Activated naive CD8-positive, alpha-beta T cell treated with anti-CD3 and anti-CD28 coated beads, Interleukin-2, amount 50 U/mL, for 24 hours (primary cell): ENCODE data around the gene SPINK5.
"Not testable (repeated sequence)": the region's sequence is repeated elsewhere in the genome, so short reads cannot be mapped to it uniquely, and the experiment has no call there.

Source experiments
- ATAC-seq: fragments of 150-1000 bp; cut with Tn5 transposase; one replicate; pipeline ENCODE4 v1.10.0; 2021
- DNase-seq: peaks from one replicate; pipeline ENCODE4 v3.0.0; 2021
- H3K27ac Mint-ChIP-seq: one replicate; pipeline ENCODE4 v1.8.0; 2021; ENCODE audit warnings: mild to moderate bottlenecking, mixed read lengths
- H3K27me3 Mint-ChIP-seq: one replicate; pipeline ENCODE4 v1.8.0; 2021; ENCODE audit warnings: mixed read lengths
- H3K36me3 Mint-ChIP-seq: one replicate; pipeline ENCODE4 v1.8.0; 2021; ENCODE audit warnings: low read depth, mixed read lengths
- H3K4me1 Mint-ChIP-seq: one replicate; pipeline ENCODE4 v1.8.0; 2021; ENCODE audit warnings: mixed read lengths
- H3K4me3 Mint-ChIP-seq: one replicate; pipeline ENCODE4 v1.8.0; 2021; ENCODE audit warnings: mild to moderate bottlenecking, moderate library complexity, mixed read lengths
- H3K9me3 Mint-ChIP-seq: one replicate; pipeline ENCODE4 v1.8.0; 2021; ENCODE audit warnings: mixed read lengths

Gene SPINK5, protein sequence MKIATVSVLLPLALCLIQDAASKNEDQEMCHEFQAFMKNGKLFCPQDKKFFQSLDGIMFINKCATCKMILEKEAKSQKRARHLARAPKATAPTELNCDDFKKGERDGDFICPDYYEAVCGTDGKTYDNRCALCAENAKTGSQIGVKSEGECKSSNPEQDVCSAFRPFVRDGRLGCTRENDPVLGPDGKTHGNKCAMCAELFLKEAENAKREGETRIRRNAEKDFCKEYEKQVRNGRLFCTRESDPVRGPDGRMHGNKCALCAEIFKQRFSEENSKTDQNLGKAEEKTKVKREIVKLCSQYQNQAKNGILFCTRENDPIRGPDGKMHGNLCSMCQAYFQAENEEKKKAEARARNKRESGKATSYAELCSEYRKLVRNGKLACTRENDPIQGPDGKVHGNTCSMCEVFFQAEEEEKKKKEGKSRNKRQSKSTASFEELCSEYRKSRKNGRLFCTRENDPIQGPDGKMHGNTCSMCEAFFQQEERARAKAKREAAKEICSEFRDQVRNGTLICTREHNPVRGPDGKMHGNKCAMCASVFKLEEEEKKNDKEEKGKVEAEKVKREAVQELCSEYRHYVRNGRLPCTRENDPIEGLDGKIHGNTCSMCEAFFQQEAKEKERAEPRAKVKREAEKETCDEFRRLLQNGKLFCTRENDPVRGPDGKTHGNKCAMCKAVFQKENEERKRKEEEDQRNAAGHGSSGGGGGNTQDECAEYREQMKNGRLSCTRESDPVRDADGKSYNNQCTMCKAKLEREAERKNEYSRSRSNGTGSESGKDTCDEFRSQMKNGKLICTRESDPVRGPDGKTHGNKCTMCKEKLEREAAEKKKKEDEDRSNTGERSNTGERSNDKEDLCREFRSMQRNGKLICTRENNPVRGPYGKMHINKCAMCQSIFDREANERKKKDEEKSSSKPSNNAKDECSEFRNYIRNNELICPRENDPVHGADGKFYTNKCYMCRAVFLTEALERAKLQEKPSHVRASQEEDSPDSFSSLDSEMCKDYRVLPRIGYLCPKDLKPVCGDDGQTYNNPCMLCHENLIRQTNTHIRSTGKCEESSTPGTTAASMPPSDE

DNA sequence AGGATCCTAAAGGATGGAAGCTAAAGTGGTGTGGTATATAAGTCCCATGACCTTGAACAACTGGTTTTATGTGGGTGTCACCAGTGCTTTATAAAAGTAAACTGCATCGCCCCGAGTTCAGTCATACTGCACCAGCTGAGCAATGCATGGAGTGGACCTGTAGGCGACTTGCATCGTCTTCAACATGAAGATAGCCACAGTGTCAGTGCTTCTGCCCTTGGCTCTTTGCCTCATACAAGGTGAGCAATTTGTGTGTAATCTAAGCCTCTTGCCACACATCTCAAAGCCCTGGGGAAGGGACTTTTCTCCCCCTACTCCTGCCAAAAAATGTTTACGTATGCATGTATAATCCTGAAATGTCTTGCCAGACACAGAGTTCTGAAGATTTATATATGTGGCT lies at the start of gene SPINK5:
TSS of gene SPINK5 (plus strand) at position 120 of the 400 bp plus-strand sequence. CDS start at position 185, 65 bp downstream.
- Mint-ChIP-seq H3K4me3 (no peak within 1 kb of the TSS), H3K36me3 (no peaks in the 10 kb centered on the region), H3K27ac (no peak within 1 kb of the TSS), H3K9me3 (no peaks in the 10 kb centered on the region), H3K4me1 (no peaks in the 10 kb centered on the region), H3K27me3 (no peaks in the 10 kb centered on the region)
- no peak for ATAC-seq
- no peak for DNase-seq

DNA sequence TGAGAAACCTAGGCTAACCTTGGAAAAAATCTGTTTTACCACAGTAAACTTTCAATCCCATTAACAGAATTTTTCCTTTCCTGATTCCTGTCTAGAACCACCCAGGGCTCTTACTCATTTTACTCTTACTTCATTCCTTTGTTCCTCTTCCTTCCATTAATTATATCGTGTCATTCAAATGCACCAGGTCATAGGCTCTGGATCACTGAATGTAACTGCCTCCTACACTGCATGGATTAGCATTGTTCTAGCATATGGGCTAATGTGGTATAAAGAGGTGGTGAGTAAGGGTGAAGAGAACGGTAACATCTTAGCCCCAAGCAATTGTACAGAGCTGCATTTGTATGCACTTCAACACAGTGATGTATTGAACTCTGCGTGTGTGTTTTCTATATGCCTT lies 49.5 kb upstream of the SPINK5 start:
- Mint-ChIP-seq H3K27ac (no peak overlapping the region), H3K36me3 (no peaks in the 10 kb centered on the region), H3K9me3 (no peaks in the 10 kb centered on the region), H3K4me3 (no peak overlapping the region), H3K4me1 (no peaks in the 10 kb centered on the region), H3K27me3 (no peaks in the 10 kb centered on the region)
- DNase-seq (no peak), ATAC-seq (no peak)

DNA sequence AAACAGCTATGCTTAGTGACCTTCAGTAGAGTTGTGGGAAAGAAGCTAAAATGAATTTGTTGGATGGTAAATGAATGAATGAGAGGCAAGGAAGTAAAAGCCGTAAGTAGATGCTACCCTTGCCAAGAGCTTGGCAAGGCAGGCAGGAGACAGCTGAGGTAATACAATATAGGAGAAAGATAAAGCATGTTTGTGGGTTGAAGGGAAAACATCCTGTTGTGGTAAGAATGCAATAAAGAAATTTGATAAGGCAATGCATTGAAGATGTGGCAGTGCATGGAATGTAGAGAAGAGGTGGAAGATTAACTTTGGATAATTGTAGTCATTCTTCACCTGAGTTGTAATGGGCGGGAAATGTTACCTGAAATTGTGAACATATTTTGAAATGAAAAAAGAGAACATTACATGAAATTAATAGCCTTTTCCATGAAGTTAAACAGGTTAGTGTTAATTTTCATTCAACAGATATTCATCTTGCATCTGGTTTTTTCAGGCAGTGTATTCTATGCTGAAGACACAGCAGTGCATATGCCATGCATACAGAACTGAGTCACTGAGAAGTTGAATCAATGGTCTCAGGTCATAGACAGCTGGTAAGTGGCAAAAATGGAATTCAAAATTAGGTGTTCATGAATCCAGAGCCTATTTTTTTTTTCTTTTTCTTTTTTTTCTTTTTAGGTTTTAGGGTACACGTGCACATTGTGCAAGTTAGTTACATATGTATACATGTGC lies 43.4 kb upstream of the SPINK5 start:
- Mint-ChIP-seq H3K9me3 (peaks cover 11% of the 10 kb centered on the region), H3K36me3 (no peaks in the 10 kb centered on the region), H3K27ac (no peak overlapping the region), H3K4me1 (no peaks in the 10 kb centered on the region), H3K4me3 (no peak overlapping the region), H3K27me3 (no peaks in the 10 kb centered on the region)
- ATAC-seq (no peak), DNase-seq (no peak)

DNA sequence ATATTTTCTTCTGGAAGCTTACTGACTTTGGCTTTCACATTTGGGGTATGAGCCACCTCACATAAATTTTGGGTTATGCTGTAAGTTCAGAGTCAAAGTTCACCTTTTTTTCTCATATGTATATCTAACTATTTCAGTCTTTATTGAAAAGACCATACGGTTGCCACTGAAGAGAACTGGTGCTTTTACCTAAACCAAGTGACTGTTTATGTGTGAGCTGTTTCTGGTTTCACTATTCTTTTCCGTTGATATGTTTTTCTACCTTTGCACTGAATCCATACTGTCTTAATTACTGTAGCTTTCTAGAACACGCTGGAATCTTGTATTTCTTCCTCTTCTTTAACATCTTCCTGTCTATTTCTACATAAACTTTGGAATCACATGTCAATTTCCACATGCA lies 36.3 kb upstream of the SPINK5 start:
- H3K4me1 Mint-ChIP-seq, result no peaks in the 10 kb centered on the region
- DNase-seq, result no peak
- H3K4me3 Mint-ChIP-seq, result no peak overlapping the region
- no peak for ATAC-seq
- H3K36me3 Mint-ChIP-seq, result no peaks in the 10 kb centered on the region
- peaks cover 9% of the 10 kb centered on the region for H3K9me3 Mint-ChIP-seq
- no peaks in the 10 kb centered on the region for H3K27me3 Mint-ChIP-seq
- H3K27ac Mint-ChIP-seq, result no peak overlapping the region

DNA sequence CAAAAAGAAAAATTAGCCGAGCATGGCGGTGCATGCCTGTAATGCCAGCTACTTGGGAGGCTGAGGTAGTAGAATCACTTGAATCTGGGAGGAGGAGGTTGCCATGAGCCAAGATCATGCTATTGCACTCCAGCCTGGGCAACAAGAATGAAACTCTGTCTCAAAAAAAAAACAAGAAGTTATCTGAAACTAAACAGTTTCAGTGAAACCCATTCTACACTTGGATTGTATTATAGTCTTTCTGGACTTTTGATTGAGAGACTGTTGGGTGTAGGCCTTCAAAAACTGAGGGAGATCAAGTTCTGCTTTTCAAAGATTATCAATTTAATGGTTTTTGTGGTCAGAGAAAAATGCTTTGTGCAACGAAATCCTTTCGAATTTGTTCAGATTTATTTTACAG lies 34.6 kb upstream of the SPINK5 start:
- Mint-ChIP-seq H3K27me3 (no peaks in the 10 kb centered on the region), H3K36me3 (no peaks in the 10 kb centered on the region)
- no peak for ATAC-seq

DNA sequence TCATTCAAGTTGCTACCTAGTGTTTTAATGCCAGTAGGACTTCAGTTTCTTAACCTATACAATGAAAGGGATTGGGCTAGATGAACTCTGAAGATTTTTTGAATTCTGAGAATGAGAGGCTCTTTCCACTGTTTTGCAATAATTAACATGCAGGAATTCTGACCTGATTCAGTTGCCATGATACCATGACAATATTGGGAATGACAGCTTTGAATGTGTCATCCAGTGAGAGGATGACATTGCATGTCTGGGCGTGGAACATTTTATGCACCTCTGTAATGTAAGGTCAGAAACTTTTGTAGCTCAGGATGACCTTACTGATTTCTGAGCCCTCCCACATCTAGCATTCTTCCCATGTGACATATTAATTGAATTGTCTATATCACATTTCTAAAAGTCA lies 30.6 kb upstream of the SPINK5 start:
- Mint-ChIP-seq H3K9me3 (peaks cover 9% of the 10 kb centered on the region), H3K4me1 (no peaks in the 10 kb centered on the region), H3K36me3 (no peaks in the 10 kb centered on the region), H3K27ac (no peak overlapping the region), H3K4me3 (no peak overlapping the region), H3K27me3 (no peaks in the 10 kb centered on the region)
- no peak for DNase-seq
- no peak for ATAC-seq

More for the DNA sequence above, 34.6 kb upstream of the SPINK5 start:
- Mint-ChIP-seq H3K4me3 (no peak overlapping the region), H3K4me1 (no peaks in the 10 kb centered on the region), H3K9me3 (peaks cover 9% of the 10 kb centered on the region), H3K27ac (no peak overlapping the region)
- no peak for DNase-seq

DNA sequence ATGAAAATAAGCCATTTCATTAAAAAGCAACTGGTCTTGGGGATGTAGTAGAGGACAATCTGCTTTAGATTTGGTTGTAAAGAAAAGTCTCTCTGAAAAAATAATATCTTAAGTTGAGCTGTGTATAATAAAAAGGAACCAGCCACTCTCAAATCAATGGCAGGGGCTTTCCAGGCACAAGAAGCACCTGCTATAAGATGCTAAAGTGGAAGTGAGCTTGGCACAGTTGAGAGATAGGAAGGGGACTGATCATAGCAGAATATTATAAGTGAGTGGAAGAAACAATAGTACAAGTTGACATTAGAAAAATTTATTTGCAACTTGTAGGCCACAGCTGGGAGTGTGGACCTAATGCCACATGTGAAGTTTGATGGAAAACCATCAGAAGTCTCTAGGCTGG lies 28.1 kb upstream of the SPINK5 start:
- H3K4me3 Mint-ChIP-seq, result no peak overlapping the region
- no peaks in the 10 kb centered on the region for H3K9me3 Mint-ChIP-seq
- DNase-seq (no peak), ATAC-seq (no peak)
- H3K27ac Mint-ChIP-seq, result no peak overlapping the region
- no peaks in the 10 kb centered on the region for H3K27me3 Mint-ChIP-seq
- no peaks in the 10 kb centered on the region for H3K4me1 Mint-ChIP-seq
- no peaks in the 10 kb centered on the region for H3K36me3 Mint-ChIP-seq

DNA sequence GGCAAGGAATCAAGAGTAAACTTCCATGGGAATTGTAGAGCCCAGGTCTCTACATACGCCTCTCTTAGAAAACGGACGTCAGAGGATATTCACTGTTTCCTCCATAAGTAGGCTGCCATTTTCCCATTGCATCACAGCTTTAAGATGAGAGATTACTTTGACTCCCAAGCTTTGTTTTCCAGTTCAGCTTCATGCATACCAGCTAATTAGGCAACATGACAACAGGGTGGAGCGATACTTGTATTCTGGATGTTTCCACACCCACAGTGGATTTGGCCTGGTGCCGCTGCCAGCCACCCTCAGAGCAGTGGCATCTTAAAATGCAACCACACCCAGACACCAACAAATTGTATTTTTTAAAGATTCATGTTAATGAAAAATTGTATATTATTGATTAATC lies 20.9 kb upstream of the SPINK5 start:
- Mint-ChIP-seq H3K4me3 (no peak overlapping the region), H3K4me1 (no peaks in the 10 kb centered on the region), H3K27ac (no peak overlapping the region), H3K9me3 (no peaks in the 10 kb centered on the region), H3K36me3 (no peaks in the 10 kb centered on the region), H3K27me3 (no peaks in the 10 kb centered on the region)
- DNase-seq (no peak), ATAC-seq (no peak)

DNA sequence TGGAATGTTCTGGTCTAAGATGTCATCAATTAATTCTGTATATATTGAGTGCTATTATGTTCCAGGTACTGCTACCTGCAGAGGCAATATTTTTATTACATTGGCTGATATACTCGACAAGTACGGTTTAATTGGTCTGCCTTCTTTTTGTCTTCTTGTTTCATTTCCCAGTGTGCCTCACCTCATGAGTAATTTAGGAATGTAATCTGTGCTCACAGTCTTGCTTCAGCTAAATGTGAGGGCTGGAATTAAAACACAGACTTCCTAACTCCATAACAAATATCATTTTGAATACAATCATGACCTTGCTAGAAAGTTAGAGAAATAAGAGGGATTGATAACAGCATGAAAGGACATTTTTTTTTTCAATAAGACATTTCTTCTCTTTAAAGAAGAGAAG lies 20.1 kb upstream of the SPINK5 start:
- H3K36me3 Mint-ChIP-seq, result no peaks in the 10 kb centered on the region
- ATAC-seq (no peak), DNase-seq (no peak)
- no peak overlapping the region for H3K4me3 Mint-ChIP-seq
- no peak overlapping the region for H3K27ac Mint-ChIP-seq
- H3K4me1 Mint-ChIP-seq, result no peaks in the 10 kb centered on the region
- H3K27me3 Mint-ChIP-seq, result no peaks in the 10 kb centered on the region
- H3K9me3 Mint-ChIP-seq, result no peaks in the 10 kb centered on the region

DNA sequence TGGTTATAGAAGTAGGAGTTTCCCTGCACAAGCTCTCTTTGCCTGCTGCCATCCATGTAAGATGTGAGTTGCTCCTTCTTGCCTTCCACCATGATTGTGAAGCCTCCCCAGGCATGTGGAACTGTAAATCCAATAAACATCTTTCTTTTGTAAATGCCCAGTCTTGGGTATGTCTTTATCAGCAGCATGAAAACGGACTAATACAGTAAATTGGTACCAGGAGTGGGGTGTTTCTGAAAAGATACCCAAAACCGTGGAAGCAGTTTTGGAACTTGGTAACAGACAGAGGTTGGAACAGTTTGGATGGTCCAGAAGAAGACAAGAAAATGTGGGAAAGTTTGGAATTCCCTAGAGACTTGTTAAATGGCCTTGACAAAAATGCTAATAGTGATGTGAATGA lies 8.6 kb upstream of the SPINK5 start:
- ATAC-seq, H3K27me3 Mint-ChIP-seq, DNase-seq, H3K4me3 Mint-ChIP-seq, H3K27ac Mint-ChIP-seq, H3K36me3 Mint-ChIP-seq, H3K4me1 Mint-ChIP-seq: not testable (repeated sequence)
- H3K9me3 Mint-ChIP-seq, result peaks cover 30% of the 10 kb centered on the region

DNA sequence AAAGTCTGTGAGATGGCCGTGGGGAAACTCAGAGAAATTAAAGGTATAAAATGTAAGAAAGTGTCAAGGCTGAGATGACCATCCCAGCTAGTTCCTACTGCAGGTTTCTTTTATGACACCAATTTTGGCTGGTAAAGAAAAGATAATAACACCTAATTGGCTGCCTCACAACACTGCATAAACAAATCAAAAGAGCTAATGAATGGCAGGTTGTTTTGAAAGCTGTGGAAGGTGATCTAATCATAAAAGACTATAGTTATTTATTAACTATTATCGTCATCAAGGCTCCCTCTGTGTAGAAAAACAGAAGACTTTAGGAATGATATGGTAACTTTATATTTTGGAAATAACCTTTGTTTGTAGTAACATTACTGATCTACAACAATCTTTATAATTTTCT lies 3.5 kb upstream of the SPINK5 start:
- H3K9me3 Mint-ChIP-seq, result peaks cover 12% of the 10 kb centered on the region
- no peaks in the 10 kb centered on the region for H3K4me1 Mint-ChIP-seq
- no peak overlapping the region for H3K27ac Mint-ChIP-seq
- DNase-seq (no peak), ATAC-seq (no peak)
- H3K27me3 Mint-ChIP-seq, result no peaks in the 10 kb centered on the region
- H3K4me3 Mint-ChIP-seq, result no peak overlapping the region
- peaks cover 2% of the 10 kb centered on the region for H3K36me3 Mint-ChIP-seq

DNA sequence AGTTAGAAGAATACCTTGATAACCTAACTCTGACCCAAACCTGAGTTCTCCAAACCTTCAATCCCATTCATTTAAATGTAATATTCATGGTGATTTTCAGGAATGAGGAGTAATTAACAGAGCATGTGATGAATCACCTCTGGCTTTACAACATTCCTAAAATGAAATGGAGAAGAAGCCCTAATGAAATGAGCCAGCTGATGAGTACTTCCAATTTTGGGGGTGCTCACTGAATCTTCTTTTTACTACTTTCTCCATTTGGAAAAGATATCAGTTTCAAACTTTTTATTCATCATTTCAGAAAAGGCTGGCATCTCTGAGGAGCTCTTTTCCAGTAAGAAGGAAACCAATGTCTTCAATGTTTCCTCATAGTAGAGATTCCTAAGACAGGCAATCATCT lies 2.9 kb upstream of the SPINK5 start:
- Mint-ChIP-seq H3K27me3 (no peaks in the 10 kb centered on the region), H3K27ac (no peak overlapping the region), H3K4me1 (no peaks in the 10 kb centered on the region), H3K36me3 (no peaks in the 10 kb centered on the region), H3K9me3 (peaks cover 9% of the 10 kb centered on the region), H3K4me3 (no peak overlapping the region)
- no peak for DNase-seq
- ATAC-seq, result no peak

DNA sequence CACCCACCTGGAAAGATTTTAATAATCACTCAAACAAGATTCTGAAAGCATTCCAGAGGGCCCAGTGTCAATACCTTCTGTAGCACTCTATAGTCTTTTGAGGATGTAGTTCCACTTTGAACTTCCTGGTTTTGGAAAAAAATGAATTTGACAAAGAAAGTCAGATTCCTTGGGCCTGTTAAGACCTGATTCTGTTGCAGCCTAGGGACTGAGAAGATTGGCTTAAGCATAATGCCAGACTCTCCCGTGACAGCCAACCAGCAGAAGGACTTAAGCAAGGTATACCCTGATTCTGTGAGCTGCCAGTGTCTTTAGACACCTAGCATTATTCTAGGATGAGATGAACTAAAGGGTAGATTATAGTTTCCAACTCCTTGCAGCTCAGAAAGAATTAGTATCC lies 6.8 kb downstream of the SPINK5 start:
- ATAC-seq (no peak), DNase-seq (no peak)
- no peak overlapping the region for H3K27ac Mint-ChIP-seq
- H3K4me1 Mint-ChIP-seq, result no peaks in the 10 kb centered on the region
- H3K9me3 Mint-ChIP-seq, result no peaks in the 10 kb centered on the region
- H3K27me3 Mint-ChIP-seq, result no peaks in the 10 kb centered on the region
- no peaks in the 10 kb centered on the region for H3K36me3 Mint-ChIP-seq
- H3K4me3 Mint-ChIP-seq, result no peak overlapping the region

DNA sequence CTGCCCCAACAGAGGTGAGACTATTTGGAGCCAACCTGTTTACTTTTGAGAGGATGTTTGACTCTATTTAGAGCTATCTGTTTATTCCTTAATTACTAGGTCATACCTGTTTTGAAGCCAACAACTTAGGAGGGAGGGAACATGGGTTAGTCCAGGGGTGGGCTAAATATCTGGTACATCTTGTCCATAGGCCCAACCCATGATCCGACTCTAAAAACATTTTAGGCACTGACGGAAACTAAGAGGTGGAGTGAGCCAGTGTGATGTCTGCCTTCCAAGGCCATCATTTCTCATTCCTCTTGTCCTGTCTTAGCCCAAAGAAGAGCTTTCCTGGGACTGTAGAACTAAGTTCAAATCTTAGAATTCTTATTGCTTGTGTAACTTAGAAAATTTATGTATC lies 8.4 kb downstream of the SPINK5 start:
- ATAC-seq (no peak), DNase-seq (no peak)
- Mint-ChIP-seq H3K36me3 (no peaks in the 10 kb centered on the region), H3K27ac (no peak overlapping the region), H3K4me1 (no peaks in the 10 kb centered on the region), H3K4me3 (no peak overlapping the region), H3K9me3 (peaks cover 8% of the 10 kb centered on the region), H3K27me3 (no peaks in the 10 kb centered on the region)
